OCI-LY3 (cell line): ENCODE measurements around the gene RHBDD1.

Experiments
- H2AFZ ChIP-seq: fragments of 200-600, 300-600 bp; shearing (Covaris generic); 2 replicates; pipeline ENCODE4 v1.6.0; 2014; ENCODE audit warnings: antibody characterized with exemption, low read depth, low read length
- H3K27ac ChIP-seq: fragments of 200-600, 300-600 bp; sonication (generic); 2 replicates; pipeline ENCODE4 v1.5.1; 2014; ENCODE audit warnings: mild to moderate bottlenecking, low read length, moderate library complexity, mixed read lengths
- H3K27me3 ChIP-seq: fragments of 200-600, 300-600 bp; sonication (generic); 2 replicates; pipeline ENCODE4 v1.6.1; 2014; ENCODE audit warnings: low read depth, low read length, mixed read lengths
- H3K36me3 ChIP-seq: fragments of 200-600, 300-600 bp; sonication (generic); replicated peaks from 2 replicates; pipeline ENCODE3; 2014; ENCODE audit warnings: low read depth, low read length, mixed read lengths
- H3K4me1 ChIP-seq: fragments of 300-600, 200-600 bp; sonication (generic); 2 replicates; pipeline ENCODE4 v1.6.1; 2014; ENCODE audit warnings: low read length, mixed read lengths
- H3K4me2 ChIP-seq: fragments of 200-600, 300-600 bp; sonication (generic); 2 replicates; pipeline ENCODE4 v1.6.1; 2014; ENCODE audit warnings: low read length, mixed read lengths
- H3K4me3 ChIP-seq: fragments of 300-600, 200-600 bp; sonication (generic); 2 replicates; pipeline ENCODE4 v1.5.1; 2014; ENCODE audit warnings: antibody characterized with exemption, mild to moderate bottlenecking, low read length, moderate library complexity
- H3K79me2 ChIP-seq: fragments of 300-600, 200-600 bp; shearing (Covaris generic); 2 replicates; pipeline ENCODE4 v1.6.1; 2014; ENCODE audit warnings: mild to moderate bottlenecking, low read length, mixed read lengths
- H3K9ac ChIP-seq: fragments of 300-600, 200-600 bp; shearing (Covaris generic); 2 replicates; pipeline ENCODE4 v1.6.0; 2014; ENCODE audit warnings: mild to moderate bottlenecking, low read length, moderate library complexity
- H3K9me3 ChIP-seq: fragments of 200-600, 300-600 bp; shearing (Covaris generic); 2 replicates; pipeline ENCODE4 v1.6.1; 2014; ENCODE audit warnings: low read length, mixed read lengths; ENCODE audit not compliant: insufficient read depth
- H4K20me1 ChIP-seq: fragments of 200-600, 300-600 bp; sonication (generic); 2 replicates; pipeline ENCODE4 v1.6.1; 2016; ENCODE audit warnings: low read length, mixed read lengths; ENCODE audit not compliant: insufficient read depth
- EZH2phosphoT487 ChIP-seq: fragments of 200-600 bp; shearing (Covaris generic); IDR thresholded peaks from 2 replicates; pipeline ENCODE4 v1.6.1; 2018; ENCODE audit warnings: antibody characterized with exemption, mixed run types, low read depth
- TF ChIP-seq, protein P1 (sequence below): fragments of 200-600, 300-600 bp; sonication (generic); IDR thresholded peaks from 2 replicates; pipeline ENCODE4 v1.5.1; 2014; ENCODE audit warnings: antibody characterized with exemption, low read length, low read depth

Gene RHBDD1

DNA sequence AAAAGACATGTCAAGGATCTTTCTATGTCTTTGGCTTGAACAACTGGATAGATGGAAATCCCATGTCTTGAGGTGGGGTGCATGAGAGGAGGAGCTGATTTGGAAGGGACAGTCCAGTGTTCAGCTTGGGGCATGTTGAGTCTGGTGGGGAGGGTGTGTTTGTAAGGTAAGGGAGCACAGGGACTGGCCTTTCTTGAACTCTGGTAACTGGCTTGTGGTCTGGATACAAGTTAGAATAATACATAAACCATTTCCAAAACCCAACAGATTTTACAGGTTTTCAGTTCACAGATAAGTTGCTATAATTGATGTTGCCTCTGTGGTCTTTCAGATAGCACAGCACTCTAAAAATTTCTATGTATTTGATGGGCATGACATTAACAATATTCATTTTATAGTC is 24.2 kb downstream of the RHBDD1 start:
- H3K36me3 ChIP-seq = no peaks in the 10 kb centered on the region
- peaks cover 31% of the 10 kb centered on the region for H3K4me1 ChIP-seq
- TF ChIP-seq, protein P1, sequence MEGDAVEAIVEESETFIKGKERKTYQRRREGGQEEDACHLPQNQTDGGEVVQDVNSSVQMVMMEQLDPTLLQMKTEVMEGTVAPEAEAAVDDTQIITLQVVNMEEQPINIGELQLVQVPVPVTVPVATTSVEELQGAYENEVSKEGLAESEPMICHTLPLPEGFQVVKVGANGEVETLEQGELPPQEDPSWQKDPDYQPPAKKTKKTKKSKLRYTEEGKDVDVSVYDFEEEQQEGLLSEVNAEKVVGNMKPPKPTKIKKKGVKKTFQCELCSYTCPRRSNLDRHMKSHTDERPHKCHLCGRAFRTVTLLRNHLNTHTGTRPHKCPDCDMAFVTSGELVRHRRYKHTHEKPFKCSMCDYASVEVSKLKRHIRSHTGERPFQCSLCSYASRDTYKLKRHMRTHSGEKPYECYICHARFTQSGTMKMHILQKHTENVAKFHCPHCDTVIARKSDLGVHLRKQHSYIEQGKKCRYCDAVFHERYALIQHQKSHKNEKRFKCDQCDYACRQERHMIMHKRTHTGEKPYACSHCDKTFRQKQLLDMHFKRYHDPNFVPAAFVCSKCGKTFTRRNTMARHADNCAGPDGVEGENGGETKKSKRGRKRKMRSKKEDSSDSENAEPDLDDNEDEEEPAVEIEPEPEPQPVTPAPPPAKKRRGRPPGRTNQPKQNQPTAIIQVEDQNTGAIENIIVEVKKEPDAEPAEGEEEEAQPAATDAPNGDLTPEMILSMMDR = no peak
- TF ChIP-seq EZH2phosphoT487 = no peak
- no peaks in the 10 kb centered on the region for H3K27me3 ChIP-seq
- no peaks in the 10 kb centered on the region for H3K79me2 ChIP-seq
- H3K9ac ChIP-seq = no peak overlapping the region
- H3K27ac ChIP-seq = no peak overlapping the region
- no peak overlapping the region for H2AFZ ChIP-seq
- no peak overlapping the region for H3K4me3 ChIP-seq
- no peaks in the 10 kb centered on the region for H4K20me1 ChIP-seq
- H3K4me2 ChIP-seq = no peak overlapping the region
- H3K9me3 ChIP-seq = no peaks in the 10 kb centered on the region

DNA sequence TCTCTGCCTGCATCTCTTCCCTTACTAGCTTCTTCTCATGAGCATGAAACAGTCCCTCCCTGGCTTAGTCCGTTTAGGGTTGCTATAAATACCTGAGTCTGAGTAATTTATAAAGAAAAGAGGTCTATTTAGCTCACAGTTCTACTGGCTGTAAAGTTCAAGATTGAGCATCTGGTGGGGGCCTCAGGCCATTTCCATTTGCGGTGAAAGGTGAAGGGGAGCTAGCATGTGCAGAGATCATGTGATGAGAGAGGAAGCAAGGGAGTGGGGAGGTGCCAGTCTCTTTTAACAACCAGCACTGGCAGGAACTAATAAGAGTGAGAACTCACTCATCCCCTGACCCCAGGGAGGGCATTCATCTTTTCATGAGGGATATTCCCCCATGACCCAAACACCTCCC is 26.8 kb downstream of the RHBDD1 start:
- H3K27me3 ChIP-seq = no peaks in the 10 kb centered on the region
- H2AFZ ChIP-seq = no peak overlapping the region
- H3K36me3 ChIP-seq = peaks cover 3% of the 10 kb centered on the region
- no peaks in the 10 kb centered on the region for H4K20me1 ChIP-seq
- peak overlapping the region; percentile 61 for H3K27ac ChIP-seq
- H3K79me2 ChIP-seq = no peaks in the 10 kb centered on the region
- H3K4me2 ChIP-seq = peak overlapping the region; percentile 50
- no peaks in the 10 kb centered on the region for H3K9me3 ChIP-seq
- peak overlapping the region; percentile 28; the same call in 1 of the 2 replicates for H3K4me3 ChIP-seq
- H3K9ac ChIP-seq = no peak overlapping the region
- TF ChIP-seq, protein P1 = no peak
- no peak for TF ChIP-seq EZH2phosphoT487
- peaks cover 31% of the 10 kb centered on the region for H3K4me1 ChIP-seq

DNA sequence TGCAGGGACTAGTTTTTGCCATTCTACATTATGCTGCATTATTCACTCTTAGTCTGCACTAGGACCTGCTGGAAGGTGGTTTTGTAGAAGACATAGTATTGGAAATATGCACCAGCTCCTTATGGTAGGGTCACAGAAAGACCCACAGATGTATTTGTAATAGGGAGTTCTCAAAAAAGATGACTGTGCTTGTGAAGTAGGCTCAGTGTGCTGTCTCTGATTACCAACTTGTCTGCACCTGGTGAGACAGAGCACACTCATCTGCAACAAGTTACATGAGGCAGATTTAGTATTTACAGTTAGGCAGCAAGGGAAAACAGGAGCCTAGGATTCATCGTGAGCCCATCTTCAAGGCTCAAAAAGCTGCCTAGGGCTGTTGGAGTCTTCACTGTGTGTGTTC is 29.4 kb downstream of the RHBDD1 start:
- no peak for TF ChIP-seq EZH2phosphoT487
- TF ChIP-seq, protein P1 = no peak
- H4K20me1 ChIP-seq = no peaks in the 10 kb centered on the region
- no peak overlapping the region for H3K4me2 ChIP-seq
- no peaks in the 10 kb centered on the region for H3K27me3 ChIP-seq
- no peak overlapping the region for H3K9ac ChIP-seq
- H3K79me2 ChIP-seq = no peaks in the 10 kb centered on the region
- no peak overlapping the region for H3K4me3 ChIP-seq
- no peaks in the 10 kb centered on the region for H3K9me3 ChIP-seq
- no peak overlapping the region for H3K27ac ChIP-seq
- peaks cover 3% of the 10 kb centered on the region for H3K36me3 ChIP-seq
- peaks cover 17% of the 10 kb centered on the region for H3K4me1 ChIP-seq
- H2AFZ ChIP-seq = no peak overlapping the region

DNA sequence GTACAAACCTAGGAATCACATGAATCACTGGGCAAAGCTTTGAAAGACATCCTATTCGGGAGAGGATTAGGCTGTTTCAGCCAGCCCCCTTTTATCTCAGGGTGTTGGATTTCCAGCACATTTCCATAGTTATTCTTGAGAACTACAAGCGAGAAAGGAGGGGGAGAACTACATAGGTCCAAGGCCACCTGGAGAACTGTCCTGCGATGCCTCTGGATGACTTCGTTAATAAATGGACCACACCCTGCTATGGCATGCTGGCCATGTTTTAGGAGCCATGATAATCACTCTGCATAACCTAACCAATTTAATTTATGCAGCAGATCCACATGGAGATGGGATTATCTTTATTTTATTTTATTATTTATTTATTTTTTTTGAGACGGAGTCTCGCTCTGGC is 29.9 kb downstream of the RHBDD1 start:
- H2AFZ ChIP-seq = no peak overlapping the region
- no peaks in the 10 kb centered on the region for H4K20me1 ChIP-seq
- H3K27me3 ChIP-seq = no peaks in the 10 kb centered on the region
- no peaks in the 10 kb centered on the region for H3K9me3 ChIP-seq
- H3K4me3 ChIP-seq = no peak overlapping the region
- no peak overlapping the region for H3K4me2 ChIP-seq
- no peaks in the 10 kb centered on the region for H3K79me2 ChIP-seq
- no peak overlapping the region for H3K27ac ChIP-seq
- TF ChIP-seq, protein P1 = no peak
- no peak for TF ChIP-seq EZH2phosphoT487
- no peak overlapping the region for H3K9ac ChIP-seq
- H3K4me1 ChIP-seq = peaks cover 17% of the 10 kb centered on the region
- H3K36me3 ChIP-seq = peaks cover 3% of the 10 kb centered on the region
